Sigmoid colon (tissue), 7 donors: ENCODE data around the gene P2RY13. TPM values are rescaled to one million over a fixed set of nuclear protein-coding genes. Genes with fewer than 3 reads are reported as not detected.

ENCODE experiments used
- DNase-seq: peaks from one replicate; pipeline ENCODE4 v3.0.0-alpha.2; 2019
- H3K27ac ChIP-seq, 4 donors: fragments of 200-600 bp; sonication (generic); one replicate each; pipeline ENCODE4 v1.5.1; 2016 to 2019; ENCODE audit warnings: mild to moderate bottlenecking in 1 of 4
- H3K27me3 ChIP-seq, 3 donors: fragments of 200-600 bp; sonication (generic); one replicate each; pipeline ENCODE4 v1.5.1; 2019; ENCODE audit warnings: mild to moderate bottlenecking in 1 of 3
- H3K36me3 ChIP-seq, 4 donors: fragments of 200-600 bp; sonication (generic); one replicate each; pipeline ENCODE4 v1.5.1; 2016 to 2019
- H3K4me1 ChIP-seq, 4 donors: fragments of 200-600 bp; sonication (generic); one replicate each; pipeline ENCODE4 v1.5.1; 2017 to 2019
- H3K4me3 ChIP-seq, 4 donors: fragments of 200-600 bp; sonication (generic); one replicate each; pipeline ENCODE4 v1.5.1; 2017 to 2019; ENCODE audit warnings: mild to moderate bottlenecking in 2 of 4, moderate library complexity in 1 of 4
- H3K9me3 ChIP-seq, 4 donors: fragments of 200-600 bp in 3 of 4; sonication (generic) in 3 of 4; one replicate each; pipeline versions ENCODE4 v1.5.1 to v1.6.1; 2013 to 2019
- CTCF ChIP-seq, 4 experiments: fragments of 450-650 bp in 3 of 4; fragments of 200-600 bp in 1 of 4; IDR thresholded peaks; one replicate each; pipeline ENCODE4 v1.5.1; 2016 to 2019; ENCODE audit warnings: antibody characterized with exemption in 4 of 4, mild to moderate bottlenecking in 3 of 4, moderate library complexity in 2 of 4
- EP300 ChIP-seq, 4 donors: sonication (generic); formaldehyde crosslinking; IDR thresholded peaks; one replicate each; pipeline ENCODE4 v1.6.1; 2017; ENCODE audit warnings: antibody characterized with exemption in 4 of 4
- POLR2A ChIP-seq, 2 donors: fragments of 450-650 bp; IDR thresholded peaks; one replicate each; pipeline ENCODE4 v1.6.1; 2016; ENCODE audit warnings: antibody characterized with exemption in 2 of 2, mild to moderate bottlenecking in 2 of 2, moderate library complexity in 2 of 2
- POLR2AphosphoS5 ChIP-seq, 4 donors: sonication (generic); formaldehyde crosslinking; IDR thresholded peaks; one replicate each; pipeline ENCODE4 v1.6.1; 2017; ENCODE audit warnings: antibody characterized with exemption in 4 of 4
- WGBS, 2 donors: extraction: QIAGEN DNeasy Blood & Tissue Kit; methylation state at CpG; one replicate each; pipeline ENCODE4 v1.1.7; 2013; 5-methylcytosine and 5-hydroxymethylcytosine counted together
- intact Hi-C: fragments of 100-400 bp; cut with DNase I; formaldehyde crosslinking; loops from one replicate; pipeline ENCODE4 v1.15.1; 2023
- polyA plus RNA-seq, 3 donors: library from polyadenylated mRNA; stranded (reverse); fragments of 200-250 nt; gene quantifications; one replicate each; pipeline ENCODE4 v1.2.3, GENCODE V29; 2013
- total RNA-seq, 4 donors: library from RNA; depleted of rRNA; stranded (reverse); fragments of >200 nt; gene quantifications; one replicate each; pipeline ENCODE4 v1.1.0, GENCODE V29; 2016
- donor health status: healthy with polysubstance abuse.
- donor health status: Bipolar disorder and iron deficiency.
- donor health status: healthy.

The P2RY13 gene
- total and polyA plus RNA-seq, 7 donors, result 0.28 to 3.9 (median 1.8) TPM

GRCh38 chr3:151327571-151328198 lies 1.7 kb downstream of the P2RY13 start:
- H3K36me3 ChIP-seq, result no peaks in the 10 kb centered on the region
- H3K27ac ChIP-seq, result no peak overlapping the region
- H3K4me3 ChIP-seq, result peak overlapping the region in 2 of 4 donors; percentile 6 to 24
- TF ChIP-seq POLR2AphosphoS5 (IDR thresholded peaks at IDR 0.05) (no peak), CTCF (IDR thresholded peaks at IDR 0.05) (peak in 2 of 4 experiments; percentile 16 to 52), POLR2A (IDR thresholded peaks at IDR 0.05) (no peak)
- intact Hi-C loops, result loop anchor here (5.0 kb wide), 1 partner anchor 160 kb away; no protein-coding TSS in a partner anchor
- no peaks in the 10 kb centered on the region for H3K4me1 ChIP-seq
- WGBS, 2 donors, result 4 to 22% methylated on average over 3 of the region's 3 CpGs
- no peak for DNase-seq
- H3K27me3 ChIP-seq, result no peaks in the 10 kb centered on the region
- no peaks in the 10 kb centered on the region for H3K9me3 ChIP-seq

GRCh38 chr3:151322511-151322910 lies 6.8 kb downstream of the P2RY13 start:
- no peak overlapping the region for H3K4me3 ChIP-seq
- no peaks in the 10 kb centered on the region for H3K36me3 ChIP-seq
- no peak for DNase-seq
- no peaks in the 10 kb centered on the region for H3K27me3 ChIP-seq
- H3K27ac ChIP-seq, result no peak overlapping the region
- 93 to 94% methylated on average over 1 of the region's 1 CpG for WGBS, 2 donors
- no peaks in the 10 kb centered on the region for H3K4me1 ChIP-seq
- no peaks in the 10 kb centered on the region for H3K9me3 ChIP-seq
- intact Hi-C loops, result no loop called here
- no peak for TF ChIP-seq CTCF (IDR thresholded peaks at IDR 0.05)
- TF ChIP-seq POLR2AphosphoS5 (IDR thresholded peaks at IDR 0.05), result no peak
- no peak for TF ChIP-seq EP300 (IDR thresholded peaks at IDR 0.05)
- TF ChIP-seq POLR2A (IDR thresholded peaks at IDR 0.05), result no peak

GRCh38 chr3:151321526-151321925 lies 7.8 kb downstream of the P2RY13 start:
- no peaks in the 10 kb centered on the region for H3K27me3 ChIP-seq
- 41 to 46% methylated on average over 1 of the region's 1 CpG for WGBS, 2 donors

GRCh38 chr3:151320131-151320530 lies 9.2 kb downstream of the P2RY13 start:
- H3K36me3 ChIP-seq, result no peaks in the 10 kb centered on the region
- H3K9me3 ChIP-seq, result no peaks in the 10 kb centered on the region
- H3K4me3 ChIP-seq, result no peak overlapping the region
- no peaks in the 10 kb centered on the region for H3K27me3 ChIP-seq
- DNase-seq, result no peak
- no peak overlapping the region for H3K27ac ChIP-seq
- no peaks in the 10 kb centered on the region for H3K4me1 ChIP-seq
- TF ChIP-seq CTCF (IDR thresholded peaks at IDR 0.05) (no peak), EP300 (IDR thresholded peaks at IDR 0.05) (no peak), POLR2AphosphoS5 (IDR thresholded peaks at IDR 0.05) (no peak), POLR2A (IDR thresholded peaks at IDR 0.05) (no peak)
- intact Hi-C loops, result no loop called here
- 85 to 92% methylated on average over 2 of the region's 2 CpGs for WGBS, 2 donors

More at GRCh38 chr3:151321526-151321925, 7.8 kb downstream of the P2RY13 start:
- H3K9me3 ChIP-seq, result no peaks in the 10 kb centered on the region
- H3K36me3 ChIP-seq, result no peaks in the 10 kb centered on the region
- DNase-seq, result no peak
- no peak overlapping the region for H3K4me3 ChIP-seq
- TF ChIP-seq POLR2A (IDR thresholded peaks at IDR 0.05) (no peak), EP300 (IDR thresholded peaks at IDR 0.05) (no peak)
- intact Hi-C loops, result no loop called here
- H3K4me1 ChIP-seq, result no peaks in the 10 kb centered on the region
- H3K27ac ChIP-seq, result no peak overlapping the region

GRCh38 chr3:151319628-151320027 lies 9.7 kb downstream of the P2RY13 start:
- no peak for DNase-seq
- Histone ChIP-seq H3K36me3 (no peaks in the 10 kb centered on the region), H3K27ac (no peak overlapping the region), H3K9me3 (no peaks in the 10 kb centered on the region), H3K27me3 (no peaks in the 10 kb centered on the region), H3K4me3 (no peak overlapping the region), H3K4me1 (no peaks in the 10 kb centered on the region)
- TF ChIP-seq POLR2AphosphoS5 (IDR thresholded peaks at IDR 0.05) (no peak), POLR2A (IDR thresholded peaks at IDR 0.05) (no peak), CTCF (IDR thresholded peaks at IDR 0.05) (no peak), EP300 (IDR thresholded peaks at IDR 0.05) (no peak)
- intact Hi-C loops, result no loop called here
- 81 to 87% methylated on average over 4 of the region's 4 CpGs for WGBS, 2 donors
